ENCODE results near the gene CXCL6. TPM values are rescaled to one million over a fixed set of nuclear protein-coding genes. Genes with fewer than 3 reads are reported as not detected.

The CXCL6 gene
- total RNA-seq, 2 experiments from 2014 or later: not detected

DNA sequence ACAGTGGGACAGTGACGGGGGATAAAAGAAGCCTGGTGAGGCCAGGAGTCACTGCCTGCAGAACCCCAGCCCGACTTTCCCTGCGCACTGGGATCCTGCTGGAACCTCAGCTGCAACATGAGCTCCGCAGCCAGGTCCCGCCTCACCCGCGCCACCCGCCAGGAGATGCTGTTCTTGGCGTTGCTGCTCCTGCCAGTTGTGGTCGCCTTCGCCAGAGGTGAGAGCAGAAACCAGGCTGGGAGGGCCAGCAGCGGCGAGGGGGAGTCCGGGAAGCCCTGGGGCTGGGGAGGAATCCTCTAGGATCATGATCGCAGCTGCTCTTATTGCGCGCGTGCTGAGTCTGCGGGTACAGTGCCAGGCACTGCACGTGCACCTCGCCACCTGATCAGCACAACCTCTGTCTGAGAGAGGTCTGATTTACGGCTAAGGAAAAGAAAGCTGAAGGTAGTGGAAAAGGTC lies 16.8 kb downstream of the CXCL6 start, which contains the start of gene PF4V1:
TSS of gene PF4V1 (plus strand) at position 51 of the 459 bp plus-strand sequence. CDS start at position 118, 67 bp downstream.
- Mint-ChIP-seq H3K27me3 (peaks cover 4% of the 10 kb centered on the region), H3K27ac (no peak within 1 kb of the TSS), H3K4me1 (no peaks in the 10 kb centered on the region), H3K9me3 (no peaks in the 10 kb centered on the region), H3K36me3 (no peaks in the 10 kb centered on the region), H3K4me3 (no peak within 1 kb of the TSS)
- no peak for DNase-seq

GRCh38 chr4:73853718-73854473 lies 17.4 kb downstream of the CXCL6 start:
- no peaks in the 10 kb centered on the region for H3K36me3 Mint-ChIP-seq
- peaks cover 4% of the 10 kb centered on the region for H3K27me3 Mint-ChIP-seq
- no peaks in the 10 kb centered on the region for H3K4me1 Mint-ChIP-seq
- H3K4me3 Mint-ChIP-seq: no peak overlapping the region
- no peak for DNase-seq
- no peaks in the 10 kb centered on the region for H3K9me3 Mint-ChIP-seq
- H3K27ac Mint-ChIP-seq: no peak overlapping the region

- Mint-ChIP-seq H3K27ac (no peak overlapping the region), H3K27me3 (peaks cover 4% of the 10 kb centered on the region), H3K36me3 (no peaks in the 10 kb centered on the region), H3K4me1 (no peaks in the 10 kb centered on the region), H3K4me3 (no peak overlapping the region), H3K9me3 (no peaks in the 10 kb centered on the region)
- no peak for DNase-seq
These were observed 18.9 kb downstream of the CXCL6 start for GRCh38 chr4:73855406-73855805.

GRCh38 chr4:73856518-73856917 lies 20.0 kb downstream of the CXCL6 start:
- no peaks in the 10 kb centered on the region for H3K4me1 Mint-ChIP-seq
- no peak overlapping the region for H3K27ac Mint-ChIP-seq
- no peak overlapping the region for H3K4me3 Mint-ChIP-seq
- no peak for DNase-seq
- no peaks in the 10 kb centered on the region for H3K9me3 Mint-ChIP-seq
- peaks cover 4% of the 10 kb centered on the region for H3K27me3 Mint-ChIP-seq
- H3K36me3 Mint-ChIP-seq: no peaks in the 10 kb centered on the region

- Mint-ChIP-seq H3K27ac (no peak overlapping the region), H3K9me3 (no peaks in the 10 kb centered on the region), H3K4me3 (no peak overlapping the region), H3K4me1 (no peaks in the 10 kb centered on the region), H3K36me3 (no peaks in the 10 kb centered on the region), H3K27me3 (no peaks in the 10 kb centered on the region)
- DNase-seq: no peak
These were observed 23.2 kb downstream of the CXCL6 start for GRCh38 chr4:73859614-73860088.

DNA sequence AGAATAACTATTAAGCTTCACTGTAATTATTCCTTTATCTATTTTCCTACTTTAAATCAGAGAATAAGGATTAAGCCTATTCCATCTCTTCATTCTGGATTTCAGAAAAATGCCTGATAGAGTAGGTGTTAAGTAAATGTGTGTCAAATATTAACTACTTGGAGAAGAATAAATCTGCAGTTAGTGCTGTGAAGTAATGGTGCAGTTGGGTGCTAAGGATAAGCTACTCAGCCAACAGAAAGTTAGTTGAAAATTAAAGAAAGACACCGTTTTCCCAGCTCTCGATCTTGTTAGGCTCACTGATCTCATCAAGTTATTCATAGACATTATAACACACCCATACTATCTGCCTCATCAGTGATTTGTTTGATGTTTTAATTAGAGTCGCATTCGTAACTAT lies 23.7 kb downstream of the CXCL6 start:
- no peaks in the 10 kb centered on the region for H3K36me3 Mint-ChIP-seq

GRCh38 chr4:73860917-73861316 lies 24.4 kb downstream of the CXCL6 start:
- Mint-ChIP-seq H3K9me3 (no peaks in the 10 kb centered on the region), H3K4me1 (no peaks in the 10 kb centered on the region), H3K36me3 (no peaks in the 10 kb centered on the region), H3K4me3 (no peak overlapping the region), H3K27ac (no peak overlapping the region), H3K27me3 (no peaks in the 10 kb centered on the region)
- no peak for DNase-seq

More for the DNA sequence above, 23.7 kb downstream of the CXCL6 start:
- H3K4me1 Mint-ChIP-seq: no peaks in the 10 kb centered on the region
- no peak for DNase-seq
- H3K27me3 Mint-ChIP-seq: no peaks in the 10 kb centered on the region
- H3K27ac Mint-ChIP-seq: no peak overlapping the region
- H3K4me3 Mint-ChIP-seq: no peak overlapping the region
- H3K9me3 Mint-ChIP-seq: no peaks in the 10 kb centered on the region

GRCh38 chr4:73862322-73862721 lies 25.8 kb downstream of the CXCL6 start:
- no peaks in the 10 kb centered on the region for H3K27me3 Mint-ChIP-seq
- no peaks in the 10 kb centered on the region for H3K4me1 Mint-ChIP-seq
- no peak overlapping the region for H3K27ac Mint-ChIP-seq
- H3K9me3 Mint-ChIP-seq: no peaks in the 10 kb centered on the region
- no peak overlapping the region for H3K4me3 Mint-ChIP-seq
- H3K36me3 Mint-ChIP-seq: no peaks in the 10 kb centered on the region
- DNase-seq: no peak

DNA sequence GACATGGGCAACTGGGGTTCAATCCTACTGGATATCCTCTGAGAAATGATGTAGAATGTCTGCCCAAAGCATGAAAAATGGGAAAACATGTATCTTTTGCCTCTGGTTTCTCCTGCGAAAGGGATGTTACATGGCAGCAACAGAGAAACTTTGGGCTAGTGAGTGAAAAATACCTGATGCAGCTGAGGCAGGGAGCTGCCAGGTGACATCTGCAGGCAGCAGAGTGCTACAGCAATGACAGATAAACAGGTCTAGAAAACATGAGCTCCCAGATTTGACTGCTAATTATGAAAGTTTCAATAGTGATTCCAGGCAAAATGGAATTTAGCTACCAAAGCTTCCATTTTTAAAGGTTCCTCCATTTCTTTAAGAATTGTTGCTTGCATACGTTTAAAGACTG lies 27.9 kb downstream of the CXCL6 start:
- no peaks in the 10 kb centered on the region for H3K9me3 Mint-ChIP-seq
- no peak overlapping the region for H3K27ac Mint-ChIP-seq
- no peaks in the 10 kb centered on the region for H3K36me3 Mint-ChIP-seq
- no peak for DNase-seq
- H3K4me3 Mint-ChIP-seq: no peak overlapping the region
- H3K27me3 Mint-ChIP-seq: peaks cover 15% of the 10 kb centered on the region
- peaks cover 5% of the 10 kb centered on the region for H3K4me1 Mint-ChIP-seq

DNA sequence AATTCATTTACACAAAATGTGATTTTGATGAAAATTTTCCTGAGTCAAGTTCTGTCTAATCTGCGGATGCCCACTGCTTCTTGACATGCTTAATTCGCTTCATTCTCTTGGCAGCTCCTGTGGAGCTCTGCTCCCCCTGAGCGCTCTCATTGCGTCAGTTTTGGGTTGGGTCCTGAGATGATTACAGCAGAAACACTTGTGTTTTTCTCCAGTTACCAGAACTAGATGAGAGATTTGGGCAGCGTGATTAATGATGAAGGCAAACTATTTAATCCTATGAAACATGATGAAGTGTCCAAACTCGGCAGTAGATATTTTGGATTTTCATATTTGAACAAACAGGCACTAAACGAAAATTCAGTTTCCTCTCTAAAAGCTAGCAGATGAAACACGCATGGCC lies 28.5 kb downstream of the CXCL6 start:
- H3K36me3 Mint-ChIP-seq: no peaks in the 10 kb centered on the region
- DNase-seq: no peak

GRCh38 chr4:73865431-73866096 lies 29.1 kb downstream of the CXCL6 start:
- H3K4me3 Mint-ChIP-seq: no peak overlapping the region
- H3K9me3 Mint-ChIP-seq: no peaks in the 10 kb centered on the region
- no peak for DNase-seq
- no peaks in the 10 kb centered on the region for H3K36me3 Mint-ChIP-seq
- peaks cover 24% of the 10 kb centered on the region for H3K27me3 Mint-ChIP-seq
- H3K4me1 Mint-ChIP-seq: peaks cover 5% of the 10 kb centered on the region
- no peak overlapping the region for H3K27ac Mint-ChIP-seq

More for the DNA sequence above, 28.5 kb downstream of the CXCL6 start:
- Mint-ChIP-seq H3K4me3 (no peak overlapping the region), H3K27ac (no peak overlapping the region), H3K9me3 (no peaks in the 10 kb centered on the region), H3K4me1 (peaks cover 5% of the 10 kb centered on the region), H3K27me3 (peaks cover 21% of the 10 kb centered on the region)

DNA sequence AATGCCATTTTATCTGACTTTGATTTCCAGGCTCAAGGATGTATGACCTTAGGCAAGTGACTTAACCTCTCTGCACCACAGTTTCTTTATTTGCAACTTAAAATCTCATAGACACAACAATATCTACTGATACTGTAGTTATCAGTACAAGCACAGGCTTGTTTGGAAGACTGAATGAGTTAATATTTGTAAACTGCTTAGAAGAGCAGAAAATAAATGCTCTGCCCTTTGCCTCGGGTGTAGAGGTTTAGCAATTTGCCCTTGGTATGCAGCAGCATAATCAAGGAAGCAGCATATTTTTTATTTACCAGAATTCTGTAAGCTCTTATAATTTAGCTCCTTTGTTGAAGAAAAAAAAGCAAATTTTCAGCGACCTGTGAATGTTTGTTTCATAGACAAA lies 29.8 kb downstream of the CXCL6 start:
- H3K27ac Mint-ChIP-seq: no peak overlapping the region
- H3K27me3 Mint-ChIP-seq: peaks cover 28% of the 10 kb centered on the region
- peaks cover 5% of the 10 kb centered on the region for H3K4me1 Mint-ChIP-seq
- H3K36me3 Mint-ChIP-seq: no peaks in the 10 kb centered on the region
- no peak overlapping the region for H3K4me3 Mint-ChIP-seq
- no peak for DNase-seq
- no peaks in the 10 kb centered on the region for H3K9me3 Mint-ChIP-seq

GRCh38 chr4:73867783-73868182 lies 31.3 kb downstream of the CXCL6 start:
- H3K27ac Mint-ChIP-seq: no peak overlapping the region
- H3K4me1 Mint-ChIP-seq: peaks cover 5% of the 10 kb centered on the region
- H3K36me3 Mint-ChIP-seq: no peaks in the 10 kb centered on the region

DNA sequence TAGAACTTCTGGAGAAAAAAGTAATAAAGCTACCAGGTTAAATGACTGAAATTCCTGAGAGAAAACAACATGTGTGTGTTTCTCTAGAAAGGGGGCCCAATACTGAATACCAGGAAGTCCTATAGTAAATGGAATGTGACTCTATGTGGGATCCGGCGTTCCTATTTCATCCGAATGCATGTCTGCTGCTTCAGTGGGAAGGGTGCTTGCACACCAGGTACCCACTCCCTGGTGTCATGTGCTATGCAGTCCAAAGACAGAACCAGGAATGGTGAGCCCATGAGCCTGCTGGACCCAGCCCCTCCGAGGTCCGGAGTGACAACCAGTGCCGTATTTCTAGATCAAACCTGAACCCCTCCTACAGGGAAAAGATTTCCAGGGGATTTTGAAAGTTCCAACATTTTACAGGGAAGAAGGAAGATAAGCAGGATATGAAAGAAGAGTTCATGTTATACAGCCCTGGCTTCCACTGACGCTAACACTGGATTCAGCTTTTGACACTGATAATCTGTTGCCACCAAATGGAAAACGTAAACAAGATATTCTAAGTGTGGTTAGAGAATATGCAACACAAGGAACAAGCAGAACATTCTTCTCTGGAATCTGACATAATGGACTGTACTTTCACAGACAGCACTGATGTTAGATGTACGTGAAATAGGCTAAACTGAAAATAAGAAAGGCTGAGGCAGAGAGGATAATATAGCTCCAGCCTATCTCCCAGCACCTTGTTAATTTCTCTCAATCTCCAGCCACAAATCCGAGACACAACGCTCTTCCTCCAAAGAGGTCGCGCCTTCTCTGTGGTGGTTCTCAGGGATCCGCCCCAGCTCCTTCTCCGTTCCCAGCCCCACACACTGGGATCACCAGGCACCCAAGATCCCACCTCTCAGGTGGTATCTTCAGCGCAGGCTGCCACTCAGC lies 32.0 kb downstream of the CXCL6 start:
- Mint-ChIP-seq H3K4me3 (no peak overlapping the region), H3K27me3 (peaks cover 28% of the 10 kb centered on the region), H3K9me3 (no peaks in the 10 kb centered on the region), H3K36me3 (no peaks in the 10 kb centered on the region), H3K27ac (no peak overlapping the region), H3K4me1 (peaks cover 5% of the 10 kb centered on the region)
- no peak for DNase-seq

More at GRCh38 chr4:73867783-73868182, 31.3 kb downstream of the CXCL6 start:
- peaks cover 28% of the 10 kb centered on the region for H3K27me3 Mint-ChIP-seq
- H3K4me3 Mint-ChIP-seq: no peak overlapping the region
- H3K9me3 Mint-ChIP-seq: no peaks in the 10 kb centered on the region
- no peak for DNase-seq

All from activated naive CD8-positive, alpha-beta T cell treated with anti-CD3 and anti-CD28 coated beads for 36 hours (primary cell).